CD14-positive monocyte (primary cell): Measurements from ENCODE around the gene OBSCN. TPM values are rescaled to one million over a fixed set of nuclear protein-coding genes. Genes with fewer than 3 reads are reported as not detected.

Experiments
- DNase-seq, 3 donors: peaks; one replicate each; pipeline ENCODE4 v3.0.0-alpha.2; 2011 to 2022
- H2AFZ ChIP-seq: 2 replicates; pipeline ENCODE4 v1.6.0; 2012; ENCODE audit warnings: mild to moderate bottlenecking, low read depth, low read length, inconsistent platforms; ENCODE audit not compliant: insufficient read depth, poor library complexity, severe bottlenecking
- H3K27ac ChIP-seq, 2 donors: 1 replicate in 1 of 2; 2 replicates in 1 of 2; pipeline ENCODE4 v1.5.1; 2012 to 2013; ENCODE audit warnings: low read length in 2 of 2, control low read depth in 1 of 2, inconsistent platforms in 1 of 2, low read depth in 1 of 2, mild to moderate bottlenecking in 1 of 2
- H3K27me3 ChIP-seq, 2 donors: one replicate each; pipeline versions ENCODE4 v1.6.0 to v1.6.1; 2011 to 2013; ENCODE audit warnings: low read length in 2 of 2; ENCODE audit not compliant: control insufficient read depth in 2 of 2, insufficient read depth in 2 of 2
- H3K36me3 ChIP-seq, 2 donors: replicated peaks in 1 of 2; 1 replicate in 1 of 2; 2 replicates in 1 of 2; pipeline versions ENCODE4 v1.5.1 to v1.6.1; 2012 to 2013; ENCODE audit warnings: low read length in 2 of 2, control low read depth in 1 of 2, inconsistent platforms in 1 of 2, mild to moderate bottlenecking in 1 of 2; ENCODE audit not compliant: insufficient read depth in 2 of 2, control insufficient read depth in 1 of 2
- H3K4me1 ChIP-seq, 2 donors: 1 replicate in 1 of 2; 2 replicates in 1 of 2; pipeline versions ENCODE4 v1.5.1 to v1.6.1; 2012 to 2013; ENCODE audit warnings: low read length in 2 of 2, control low read depth in 1 of 2, inconsistent platforms in 1 of 2, mild to moderate bottlenecking in 1 of 2, moderate library complexity in 1 of 2; ENCODE audit not compliant: insufficient read depth in 2 of 2, control insufficient read depth in 1 of 2
- H3K4me2 ChIP-seq: replicated peaks from 2 replicates; pipeline ENCODE3; 2012; ENCODE audit warnings: low read length, moderate library complexity, mild to moderate bottlenecking; ENCODE audit not compliant: poor library complexity, severe bottlenecking; ENCODE audit errors: extremely low read depth
- H3K4me3 ChIP-seq, 3 experiments: fragments of 200-600 bp in 1 of 3; sonication (generic) in 1 of 3; replicated peaks in 1 of 3; 1 replicate in 2 of 3; 2 replicates in 1 of 3; pipeline ENCODE4 v1.5.1; 2011 to 2013; ENCODE audit warnings: low read length in 3 of 3, mild to moderate bottlenecking in 3 of 3, control low read depth in 2 of 3, low read depth in 2 of 3, inconsistent platforms in 1 of 3, moderate library complexity in 1 of 3
- H3K79me2 ChIP-seq: 2 replicates; pipeline ENCODE4 v1.6.0; 2012; ENCODE audit warnings: mild to moderate bottlenecking, control low read depth, inconsistent platforms, low read length, moderate library complexity; ENCODE audit not compliant: insufficient read depth
- H3K9ac ChIP-seq: 2 replicates; pipeline ENCODE4 v1.6.0; 2017; ENCODE audit warnings: low read length, mild to moderate bottlenecking; ENCODE audit not compliant: insufficient read depth, poor library complexity, severe bottlenecking
- H3K9me3 ChIP-seq, 2 donors: replicated peaks in 1 of 2; 1 replicate in 1 of 2; 2 replicates in 1 of 2; pipeline versions ENCODE4 v1.5.1 to v1.6.1; 2012 to 2013; ENCODE audit warnings: low read length in 2 of 2, control low read depth in 1 of 2; ENCODE audit not compliant: control insufficient read depth in 1 of 2, insufficient read depth in 1 of 2
- H4K20me1 ChIP-seq: 2 replicates; pipeline ENCODE4 v1.6.0; 2012; ENCODE audit warnings: mild to moderate bottlenecking, low read length, control low read depth, moderate library complexity; ENCODE audit not compliant: insufficient read depth
- H3K27ac Mint-ChIP-seq, 7 donors: one replicate each; pipeline ENCODE4 v1.8.0; 2020; ENCODE audit warnings: mild to moderate bottlenecking in 7 of 7, mixed read lengths in 7 of 7, moderate library complexity in 6 of 7, inconsistent platforms in 2 of 7
- H3K27me3 Mint-ChIP-seq, 3 donors: one replicate each; pipeline ENCODE4 v1.8.0; 2021 to 2022; ENCODE audit warnings: low read depth in 3 of 3, mild to moderate bottlenecking in 3 of 3, mixed read lengths in 3 of 3, moderate library complexity in 3 of 3, inconsistent platforms in 1 of 3
- H3K36me3 Mint-ChIP-seq, 2 donors: one replicate each; pipeline ENCODE4 v1.8.0; 2020; ENCODE audit warnings: mixed read lengths in 2 of 2, inconsistent platforms in 1 of 2, mild to moderate bottlenecking in 1 of 2
- H3K4me1 Mint-ChIP-seq: one replicate; pipeline ENCODE4 v1.8.0; 2020; ENCODE audit warnings: mild to moderate bottlenecking, mixed read lengths
- H3K4me3 Mint-ChIP-seq, 2 donors: one replicate each; pipeline ENCODE4 v1.8.0; 2020; ENCODE audit warnings: mild to moderate bottlenecking in 2 of 2, mixed read lengths in 2 of 2, moderate library complexity in 1 of 2
- H3K9me3 Mint-ChIP-seq, 7 donors: one replicate each; pipeline ENCODE4 v1.8.0; 2020 to 2022; ENCODE audit warnings: mixed read lengths in 7 of 7, mild to moderate bottlenecking in 6 of 7, moderate library complexity in 6 of 7, inconsistent platforms in 2 of 7
- WGBS: methylation state at CpG from one replicate; pipeline ENCODE4 v1.1.5; 2013; ENCODE audit warnings: missing lambda C conversion rate; ENCODE audit not compliant: insufficient coverage; 5-methylcytosine and 5-hydroxymethylcytosine counted together
- intact Hi-C, 2 donors: fragments of 100-400 bp; cut with micrococcal nuclease; formaldehyde crosslinking; loops; one replicate each; pipeline versions ENCODE4 v1.15.0 to v1.15.1; 2023
- polyA plus RNA-seq, 3 donors: library from polyadenylated mRNA; depleted of rRNA in 1 of 3; unstranded in 2 of 3; stranded (reverse) in 1 of 3; fragments of 300-500 nt in 2 of 3; fragments of >200 nt in 1 of 3; fragmentation: Illumina TruSeq in 2 of 3; gene quantifications; 1 replicate in 2 of 3; 2 replicates in 1 of 3; pipeline ENCODE4 v1.2.3, GENCODE V29; 2012 to 2021
- TF ChIP-seq, protein P1 (sequence below): fragments of 200-600 bp; IDR thresholded peaks from one replicate; pipeline ENCODE4 v1.8.0; 2022; ENCODE audit warnings: antibody characterized with exemption, mild to moderate bottlenecking

The OBSCN gene
- polyA plus RNA-seq, 3 donors, result 0.57 to 1.5 (median 0.76) TPM

DNA sequence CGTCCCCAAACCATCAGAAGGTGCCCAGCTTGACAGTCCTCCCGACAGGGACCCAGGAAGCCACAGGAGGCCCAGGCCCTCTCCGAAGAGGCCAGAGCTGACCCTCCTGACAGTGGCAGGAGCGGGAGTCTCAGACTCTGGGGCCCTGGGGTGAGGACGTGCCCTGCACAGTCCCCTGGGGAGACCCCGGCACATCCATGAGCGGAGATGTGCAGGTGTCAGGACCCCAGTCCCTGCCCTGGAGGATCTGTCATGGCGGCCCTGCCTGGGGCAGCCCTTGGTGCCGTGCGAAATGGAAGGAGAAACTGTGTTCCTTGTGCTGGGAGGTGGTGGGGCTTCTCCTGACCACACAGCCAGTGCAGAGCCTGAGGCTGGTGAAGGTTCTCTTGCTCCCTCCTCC, 55.8 kb downstream of the OBSCN start:
- no peak overlapping the region for H3K4me3 ChIP-seq
- no peaks in the 10 kb centered on the region for H3K4me1 ChIP-seq
- no peaks in the 10 kb centered on the region for H3K79me2 ChIP-seq
- H3K9me3 ChIP-seq, result peaks cover 0 to 14% of the 10 kb centered on the region in 2 donors
- H3K27me3 Mint-ChIP-seq, result peaks cover 0 to 2% (median 0%) of the 10 kb centered on the region in 3 donors
- no peak for DNase-seq
- H3K27ac Mint-ChIP-seq, result peak overlapping the region in 1 of 7 donors; percentile 50
- WGBS, result 91% methylated on average over 8 of the region's 10 CpGs
- H3K9me3 Mint-ChIP-seq, result peaks cover 2 to 23% (median 7%) of the 10 kb centered on the region in 7 donors
- H3K27me3 ChIP-seq, result no peaks in the 10 kb centered on the region
- H3K36me3 ChIP-seq, result no peaks in the 10 kb centered on the region
- no peak overlapping the region for H3K27ac ChIP-seq
- H3K9ac ChIP-seq, result no peak overlapping the region
- H3K4me1 Mint-ChIP-seq, result no peaks in the 10 kb centered on the region
- no peaks in the 10 kb centered on the region for H4K20me1 ChIP-seq
- TF ChIP-seq, protein P1, sequence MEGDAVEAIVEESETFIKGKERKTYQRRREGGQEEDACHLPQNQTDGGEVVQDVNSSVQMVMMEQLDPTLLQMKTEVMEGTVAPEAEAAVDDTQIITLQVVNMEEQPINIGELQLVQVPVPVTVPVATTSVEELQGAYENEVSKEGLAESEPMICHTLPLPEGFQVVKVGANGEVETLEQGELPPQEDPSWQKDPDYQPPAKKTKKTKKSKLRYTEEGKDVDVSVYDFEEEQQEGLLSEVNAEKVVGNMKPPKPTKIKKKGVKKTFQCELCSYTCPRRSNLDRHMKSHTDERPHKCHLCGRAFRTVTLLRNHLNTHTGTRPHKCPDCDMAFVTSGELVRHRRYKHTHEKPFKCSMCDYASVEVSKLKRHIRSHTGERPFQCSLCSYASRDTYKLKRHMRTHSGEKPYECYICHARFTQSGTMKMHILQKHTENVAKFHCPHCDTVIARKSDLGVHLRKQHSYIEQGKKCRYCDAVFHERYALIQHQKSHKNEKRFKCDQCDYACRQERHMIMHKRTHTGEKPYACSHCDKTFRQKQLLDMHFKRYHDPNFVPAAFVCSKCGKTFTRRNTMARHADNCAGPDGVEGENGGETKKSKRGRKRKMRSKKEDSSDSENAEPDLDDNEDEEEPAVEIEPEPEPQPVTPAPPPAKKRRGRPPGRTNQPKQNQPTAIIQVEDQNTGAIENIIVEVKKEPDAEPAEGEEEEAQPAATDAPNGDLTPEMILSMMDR, result no peak
- no peak overlapping the region for H3K4me2 ChIP-seq
- intact Hi-C loops, result no loop called here
- no peaks in the 10 kb centered on the region for H3K36me3 Mint-ChIP-seq
- no peak overlapping the region for H3K4me3 Mint-ChIP-seq
- no peak overlapping the region for H2AFZ ChIP-seq

DNA sequence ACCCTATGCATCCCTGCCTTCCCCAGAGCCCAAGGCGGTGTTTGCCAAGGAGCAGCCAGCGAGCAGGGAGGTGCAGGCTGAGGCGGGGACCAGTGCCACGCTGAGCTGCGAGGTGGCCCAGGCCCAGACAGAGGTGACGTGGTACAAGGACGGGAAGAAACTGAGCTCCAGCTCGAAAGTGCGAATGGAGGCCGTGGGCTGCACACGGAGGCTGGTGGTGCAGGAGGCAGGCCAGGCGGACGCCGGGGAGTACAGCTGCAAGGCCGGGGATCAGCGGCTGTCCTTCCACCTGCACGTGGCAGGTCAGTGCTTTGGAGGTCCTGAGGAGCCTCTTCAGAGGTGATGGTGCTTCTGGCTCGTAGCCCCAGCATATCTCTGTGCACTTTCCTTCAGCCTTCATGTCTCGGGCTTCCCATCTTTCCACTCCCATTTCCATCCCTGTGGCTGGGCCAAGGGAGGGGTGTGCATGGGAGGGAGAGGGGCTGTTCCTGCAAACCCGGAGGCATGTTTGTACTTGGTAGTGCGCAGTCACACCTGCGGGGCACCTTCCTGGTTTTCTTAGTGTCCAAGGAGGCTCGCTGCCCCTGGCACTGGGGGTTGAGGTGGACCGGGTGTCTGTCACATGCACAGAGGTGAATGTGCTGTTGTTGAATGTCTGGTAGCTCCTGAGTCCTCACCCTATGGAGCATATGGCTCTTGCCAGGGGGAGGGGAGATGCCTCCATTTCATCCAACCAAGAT, 56.4 kb downstream of the OBSCN start:
- H3K4me3 Mint-ChIP-seq, result no peak overlapping the region
- H3K36me3 Mint-ChIP-seq, result no peaks in the 10 kb centered on the region
- no peak overlapping the region for H3K27ac Mint-ChIP-seq
- peaks cover 2 to 23% (median 7%) of the 10 kb centered on the region in 7 donors for H3K9me3 Mint-ChIP-seq
- H3K27me3 Mint-ChIP-seq, result peaks cover 0 to 2% (median 0%) of the 10 kb centered on the region in 3 donors
- no peaks in the 10 kb centered on the region for H3K36me3 ChIP-seq
- no peaks in the 10 kb centered on the region for H3K79me2 ChIP-seq
- H3K4me1 Mint-ChIP-seq, result no peaks in the 10 kb centered on the region
- H3K9me3 ChIP-seq, result peaks cover 0 to 14% of the 10 kb centered on the region in 2 donors
- H3K4me1 ChIP-seq, result no peaks in the 10 kb centered on the region
- no peaks in the 10 kb centered on the region for H4K20me1 ChIP-seq
- H3K27ac ChIP-seq, result no peak overlapping the region
- intact Hi-C loops, result no loop called here
- H3K4me2 ChIP-seq, result no peak overlapping the region
- DNase-seq, result peak in 1 of 3 donors; percentile 2
- no peak overlapping the region for H2AFZ ChIP-seq
- H3K27me3 ChIP-seq, result no peaks in the 10 kb centered on the region
- no peak overlapping the region for H3K4me3 ChIP-seq
- no peak overlapping the region for H3K9ac ChIP-seq
- TF ChIP-seq, protein P1, result no peak
- 96% methylated on average over 18 of the region's 24 CpGs for WGBS
